Sigmoid colon (tissue), 4 donors: ENCODE results near the gene EYA3.

Experiments
- EP300 ChIP-seq, 4 donors: sonication (generic); formaldehyde crosslinking; IDR thresholded peaks; one replicate each; pipeline ENCODE4 v1.6.1; 2017; ENCODE audit warnings: antibody characterized with exemption in 4 of 4
- POLR2A ChIP-seq, 2 donors: fragments of 450-650 bp; IDR thresholded peaks; one replicate each; pipeline ENCODE4 v1.6.1; 2016; ENCODE audit warnings: antibody characterized with exemption in 2 of 2, mild to moderate bottlenecking in 2 of 2, moderate library complexity in 2 of 2
- POLR2AphosphoS5 ChIP-seq, 4 donors: sonication (generic); formaldehyde crosslinking; IDR thresholded peaks; one replicate each; pipeline ENCODE4 v1.6.1; 2017; ENCODE audit warnings: antibody characterized with exemption in 4 of 4
- TF ChIP-seq, protein P1 (sequence below), 4 experiments: fragments of 450-650 bp in 3 of 4; fragments of 200-600 bp in 1 of 4; IDR thresholded peaks; one replicate each; pipeline ENCODE4 v1.5.1; 2016 to 2019; ENCODE audit warnings: antibody characterized with exemption in 4 of 4, mild to moderate bottlenecking in 3 of 4, moderate library complexity in 2 of 4

DNA sequence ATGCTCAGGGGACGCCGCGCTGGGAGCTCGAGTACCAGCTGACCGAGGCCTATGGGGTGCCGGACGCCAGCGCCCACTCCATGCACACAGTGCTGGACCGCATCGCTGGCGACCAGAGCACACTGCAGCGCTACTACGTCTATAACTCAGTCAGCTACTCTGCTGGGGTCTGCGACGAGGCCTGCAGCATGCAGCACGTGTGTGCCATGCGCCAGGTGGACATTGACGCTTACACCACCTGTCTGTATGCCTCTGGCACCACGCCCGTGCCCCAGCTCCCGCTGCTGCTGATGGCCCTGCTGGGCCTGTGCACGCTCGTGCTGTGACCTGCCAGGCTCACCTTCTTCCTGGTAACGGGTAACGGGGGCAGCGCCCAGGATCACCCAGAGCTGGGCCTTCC lies 129.9 kb downstream of the EYA3 start:
- TF ChIP-seq POLR2A (IDR thresholded peaks at IDR 0.05): no peak
- no peak for TF ChIP-seq POLR2AphosphoS5 (IDR thresholded peaks at IDR 0.05)
- TF ChIP-seq, protein P1, sequence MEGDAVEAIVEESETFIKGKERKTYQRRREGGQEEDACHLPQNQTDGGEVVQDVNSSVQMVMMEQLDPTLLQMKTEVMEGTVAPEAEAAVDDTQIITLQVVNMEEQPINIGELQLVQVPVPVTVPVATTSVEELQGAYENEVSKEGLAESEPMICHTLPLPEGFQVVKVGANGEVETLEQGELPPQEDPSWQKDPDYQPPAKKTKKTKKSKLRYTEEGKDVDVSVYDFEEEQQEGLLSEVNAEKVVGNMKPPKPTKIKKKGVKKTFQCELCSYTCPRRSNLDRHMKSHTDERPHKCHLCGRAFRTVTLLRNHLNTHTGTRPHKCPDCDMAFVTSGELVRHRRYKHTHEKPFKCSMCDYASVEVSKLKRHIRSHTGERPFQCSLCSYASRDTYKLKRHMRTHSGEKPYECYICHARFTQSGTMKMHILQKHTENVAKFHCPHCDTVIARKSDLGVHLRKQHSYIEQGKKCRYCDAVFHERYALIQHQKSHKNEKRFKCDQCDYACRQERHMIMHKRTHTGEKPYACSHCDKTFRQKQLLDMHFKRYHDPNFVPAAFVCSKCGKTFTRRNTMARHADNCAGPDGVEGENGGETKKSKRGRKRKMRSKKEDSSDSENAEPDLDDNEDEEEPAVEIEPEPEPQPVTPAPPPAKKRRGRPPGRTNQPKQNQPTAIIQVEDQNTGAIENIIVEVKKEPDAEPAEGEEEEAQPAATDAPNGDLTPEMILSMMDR (IDR thresholded peaks at IDR 0.05): no peak
- TF ChIP-seq EP300 (IDR thresholded peaks at IDR 0.05): no peak
